Ovary (tissue), 3 donors: Measurements from ENCODE around the gene HIPK2.

Experiments
- EP300 ChIP-seq: sonication (generic); formaldehyde crosslinking; IDR thresholded peaks from one replicate; pipeline ENCODE4 v1.6.1; 2017; ENCODE audit warnings: antibody characterized with exemption
- TF ChIP-seq, protein P1 (sequence below), 3 donors: fragments of 450-650 bp in 2 of 3; fragments of 200-600 bp in 1 of 3; IDR thresholded peaks; one replicate each; pipeline versions ENCODE4 v1.5.1 to v1.8.0; 2016 to 2022; ENCODE audit warnings: antibody characterized with exemption in 3 of 3, mild to moderate bottlenecking in 1 of 3
- donor health status: DM: no; HTN: no; CAD: no.

DNA sequence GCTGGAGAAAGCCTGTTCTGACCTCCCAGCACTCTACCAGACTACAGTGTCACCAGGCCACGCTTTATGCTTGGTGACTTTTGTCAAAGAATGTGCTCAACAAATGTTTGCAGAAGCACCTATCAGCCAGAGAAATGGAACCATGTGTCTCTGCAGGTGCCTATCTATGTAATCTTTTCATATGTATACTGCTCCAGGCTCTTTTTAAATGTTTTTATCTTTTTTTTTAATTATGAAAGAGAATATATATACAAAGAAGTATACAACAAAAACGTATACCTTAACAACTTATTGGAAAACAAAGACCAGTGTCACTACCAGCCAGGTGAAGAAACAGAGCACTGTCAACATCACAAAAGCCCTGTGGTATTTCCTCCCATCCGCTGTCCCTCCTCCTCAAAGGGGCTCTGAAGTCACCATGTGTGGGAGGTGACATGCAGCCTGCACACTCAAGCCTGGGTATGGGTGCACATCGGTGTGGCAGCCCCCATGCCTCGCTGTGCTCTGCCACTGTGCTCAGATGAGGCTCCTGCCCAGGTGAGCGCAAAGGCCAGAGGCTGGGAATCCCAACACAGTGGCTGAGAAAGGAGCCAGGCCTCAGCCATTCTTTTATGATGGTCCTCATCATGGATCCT lies 133.7 kb downstream of the HIPK2 start:
- TF ChIP-seq, protein P1, sequence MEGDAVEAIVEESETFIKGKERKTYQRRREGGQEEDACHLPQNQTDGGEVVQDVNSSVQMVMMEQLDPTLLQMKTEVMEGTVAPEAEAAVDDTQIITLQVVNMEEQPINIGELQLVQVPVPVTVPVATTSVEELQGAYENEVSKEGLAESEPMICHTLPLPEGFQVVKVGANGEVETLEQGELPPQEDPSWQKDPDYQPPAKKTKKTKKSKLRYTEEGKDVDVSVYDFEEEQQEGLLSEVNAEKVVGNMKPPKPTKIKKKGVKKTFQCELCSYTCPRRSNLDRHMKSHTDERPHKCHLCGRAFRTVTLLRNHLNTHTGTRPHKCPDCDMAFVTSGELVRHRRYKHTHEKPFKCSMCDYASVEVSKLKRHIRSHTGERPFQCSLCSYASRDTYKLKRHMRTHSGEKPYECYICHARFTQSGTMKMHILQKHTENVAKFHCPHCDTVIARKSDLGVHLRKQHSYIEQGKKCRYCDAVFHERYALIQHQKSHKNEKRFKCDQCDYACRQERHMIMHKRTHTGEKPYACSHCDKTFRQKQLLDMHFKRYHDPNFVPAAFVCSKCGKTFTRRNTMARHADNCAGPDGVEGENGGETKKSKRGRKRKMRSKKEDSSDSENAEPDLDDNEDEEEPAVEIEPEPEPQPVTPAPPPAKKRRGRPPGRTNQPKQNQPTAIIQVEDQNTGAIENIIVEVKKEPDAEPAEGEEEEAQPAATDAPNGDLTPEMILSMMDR (IDR thresholded peaks at IDR 0.05) = no peak
- no peak for TF ChIP-seq EP300
